Measurements from ENCODE around the gene DAP. TPM values are rescaled to one million over a fixed set of nuclear protein-coding genes. Genes with fewer than 3 reads are reported as not detected.
"Not testable (repeated sequence)": the region's sequence is repeated elsewhere in the genome, so short reads cannot be mapped to it uniquely, and the experiment has no call there.

DAP gene
- total and polyA plus RNA-seq, 4 donors = 27.2 to 80.8 (median 58.3) TPM

DNA sequence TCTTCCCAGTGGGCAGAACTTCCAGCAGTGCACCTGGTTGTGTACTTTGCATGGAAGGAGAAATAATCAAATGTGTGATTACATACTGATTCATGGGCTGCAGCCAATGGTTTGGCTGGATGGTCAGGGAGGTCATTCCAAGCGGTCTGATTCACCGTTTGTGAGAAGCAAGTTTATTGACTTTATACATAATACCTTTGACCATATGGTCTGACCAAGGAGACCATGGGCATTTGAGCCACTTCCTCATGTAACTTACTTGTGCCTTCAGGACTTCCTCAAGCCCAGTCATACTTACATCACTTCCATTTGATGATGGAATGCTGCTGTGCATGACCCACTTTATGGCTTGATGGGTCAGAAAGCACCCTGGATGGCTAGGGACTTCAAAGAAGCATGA is 41.1 kb downstream of the DAP start:
- no peak overlapping the region for H3K27ac ChIP-seq (ENCODE audit: low read depth, low read length)
- H3K4me3 ChIP-seq (ENCODE audit: low read depth, low read length) = no peak overlapping the region
- H3K9me3 ChIP-seq (ENCODE audit: control insufficient read depth, insufficient read depth, low read length) = no peaks in the 10 kb centered on the region
- no peak for DNase-seq (ENCODE audit: low read depth in 4 of 6, low spot score in 6 of 6)
- no peaks in the 10 kb centered on the region for H3K27me3 ChIP-seq (ENCODE audit: control insufficient read depth, insufficient read depth, low read length)
- peaks cover 3% of the 10 kb centered on the region for H3K4me1 ChIP-seq (ENCODE audit: control insufficient read depth, insufficient read depth, low read length)
- peaks cover 6% of the 10 kb centered on the region for H3K36me3 ChIP-seq (ENCODE audit: control insufficient read depth, insufficient read depth, low read length)
- WGBS (ENCODE audit: insufficient coverage) = no CpG with 5 or more reads among the region's 2 CpGs

GRCh38 chr5:10718617-10719016 is 42.4 kb downstream of the DAP start:
- not testable (repeated sequence) for H3K4me3 ChIP-seq (ENCODE audit: low read depth, low read length); H3K36me3 ChIP-seq (ENCODE audit: control insufficient read depth, insufficient read depth, low read length); H3K27me3 ChIP-seq (ENCODE audit: control insufficient read depth, insufficient read depth, low read length); H3K9me3 ChIP-seq (ENCODE audit: control insufficient read depth, insufficient read depth, low read length); H3K27ac ChIP-seq (ENCODE audit: low read depth, low read length); DNase-seq (ENCODE audit: low read depth in 4 of 6, low spot score in 6 of 6); H3K4me1 ChIP-seq (ENCODE audit: control insufficient read depth, insufficient read depth, low read length)
- 100% methylated on average over 1 of the region's 1 CpG for WGBS (ENCODE audit: insufficient coverage)

GRCh38 chr5:10716825-10717224 is 44.2 kb downstream of the DAP start:
- not testable (repeated sequence) for DNase-seq (ENCODE audit: low read depth in 4 of 6, low spot score in 6 of 6); H3K9me3 ChIP-seq (ENCODE audit: control insufficient read depth, insufficient read depth, low read length); H3K27me3 ChIP-seq (ENCODE audit: control insufficient read depth, insufficient read depth, low read length); H3K36me3 ChIP-seq (ENCODE audit: control insufficient read depth, insufficient read depth, low read length); H3K4me3 ChIP-seq (ENCODE audit: low read depth, low read length); H3K4me1 ChIP-seq (ENCODE audit: control insufficient read depth, insufficient read depth, low read length); H3K27ac ChIP-seq (ENCODE audit: low read depth, low read length)
- 100% methylated on average over 1 of the region's 3 CpGs for WGBS (ENCODE audit: insufficient coverage)

GRCh38 chr5:10715605-10716290 is 45.3 kb downstream of the DAP start:
- no peak for DNase-seq (ENCODE audit: low read depth in 4 of 6, low spot score in 6 of 6)
- Histone ChIP-seq H3K4me1 (ENCODE audit: control insufficient read depth, insufficient read depth, low read length) (peaks cover 3% of the 10 kb centered on the region), H3K9me3 (ENCODE audit: control insufficient read depth, insufficient read depth, low read length) (no peaks in the 10 kb centered on the region), H3K27me3 (ENCODE audit: control insufficient read depth, insufficient read depth, low read length) (no peaks in the 10 kb centered on the region), H3K27ac (ENCODE audit: low read depth, low read length) (no peak overlapping the region), H3K4me3 (ENCODE audit: low read depth, low read length) (no peak overlapping the region), H3K36me3 (ENCODE audit: control insufficient read depth, insufficient read depth, low read length) (peaks cover 6% of the 10 kb centered on the region)
- 64% methylated on average over 5 of the region's 9 CpGs for WGBS (ENCODE audit: insufficient coverage)

DNA sequence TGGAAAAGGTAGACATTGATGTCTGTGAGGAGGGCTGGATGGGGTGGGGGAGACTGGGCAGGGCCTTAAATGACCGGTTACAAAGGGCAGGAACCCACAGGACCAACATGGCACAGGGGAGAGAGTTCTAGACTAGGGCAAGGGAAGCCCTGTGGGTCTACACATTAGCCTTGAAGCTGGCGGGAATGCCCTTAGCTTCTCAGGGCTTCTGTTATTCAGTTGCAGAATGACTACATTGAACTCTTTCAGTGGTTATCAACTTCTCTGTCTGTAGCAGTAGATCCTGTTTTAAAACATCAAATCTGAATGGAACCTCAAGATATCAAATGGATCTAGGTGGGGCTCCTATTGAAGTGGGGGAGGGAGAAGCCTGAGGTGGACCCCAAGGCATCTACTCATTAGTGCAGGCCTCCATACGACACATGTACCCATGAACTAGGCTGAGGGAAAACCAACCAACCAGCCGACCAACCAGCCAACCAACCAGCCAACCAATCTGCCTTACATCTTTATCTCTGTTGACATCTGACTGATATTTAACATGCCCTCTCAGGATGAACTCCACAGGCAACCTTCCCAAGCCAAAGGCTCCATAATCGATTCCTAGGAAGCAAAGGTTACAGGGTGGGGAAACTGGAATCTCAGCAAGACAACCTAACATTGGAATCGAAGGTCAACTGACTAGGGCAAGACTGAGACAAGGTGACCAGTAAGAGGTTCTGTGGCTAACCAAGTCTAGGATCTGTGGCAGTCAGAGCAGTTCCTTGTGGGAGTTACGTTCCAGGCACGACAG is 48.3 kb downstream of the DAP start:
- WGBS (ENCODE audit: insufficient coverage) = 89% methylated on average over 6 of the region's 8 CpGs
- H3K27me3 ChIP-seq (ENCODE audit: control insufficient read depth, insufficient read depth, low read length) = no peaks in the 10 kb centered on the region
- H3K9me3 ChIP-seq (ENCODE audit: control insufficient read depth, insufficient read depth, low read length) = no peaks in the 10 kb centered on the region

GRCh38 chr5:10711562-10711961 is 49.5 kb downstream of the DAP start:
- no peak for DNase-seq (ENCODE audit: low read depth in 4 of 6, low spot score in 6 of 6)
- 97% methylated on average over 4 of the region's 6 CpGs for WGBS (ENCODE audit: insufficient coverage)

More for the DNA sequence above, 48.3 kb downstream of the DAP start:
- no peak for DNase-seq (ENCODE audit: low read depth in 4 of 6, low spot score in 6 of 6)
- H3K36me3 ChIP-seq (ENCODE audit: control insufficient read depth, insufficient read depth, low read length) = peaks cover 11% of the 10 kb centered on the region
- H3K27ac ChIP-seq (ENCODE audit: low read depth, low read length) = no peak overlapping the region
- peaks cover 11% of the 10 kb centered on the region for H3K4me1 ChIP-seq (ENCODE audit: control insufficient read depth, insufficient read depth, low read length)
- H3K4me3 ChIP-seq (ENCODE audit: low read depth, low read length) = no peak overlapping the region

DNA sequence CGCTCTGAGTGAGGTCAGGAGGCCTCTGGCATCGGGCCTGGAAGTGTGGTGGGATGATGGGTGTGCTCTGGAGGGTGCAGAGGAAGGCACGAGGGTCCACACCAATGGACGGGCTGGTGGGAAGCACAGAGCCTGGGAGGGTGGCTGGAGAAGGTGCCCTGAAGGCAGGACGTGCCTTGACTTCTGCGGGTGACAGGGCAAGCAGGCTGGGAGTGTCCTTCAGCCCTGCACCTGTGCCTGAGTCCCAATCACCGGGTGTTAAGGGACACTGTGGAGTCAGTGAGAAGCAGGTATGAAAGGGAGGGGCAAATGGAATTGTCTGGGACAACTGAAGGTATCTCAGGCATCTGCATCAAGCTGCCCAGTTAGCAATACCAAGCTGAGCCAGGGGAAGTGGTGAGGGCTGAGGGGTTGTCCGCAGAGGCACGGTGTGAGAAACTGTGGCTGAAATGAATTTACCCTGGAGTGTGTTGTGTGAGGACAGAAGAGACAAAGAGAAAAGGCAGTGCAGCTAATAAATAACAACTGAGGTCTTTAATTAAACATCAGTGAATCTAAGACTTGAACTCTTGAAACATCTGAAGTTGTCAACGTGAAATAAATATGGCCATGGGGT is 50.4 kb downstream of the DAP start:
- Histone ChIP-seq H3K4me3 (ENCODE audit: low read depth, low read length) (no peak overlapping the region), H3K9me3 (ENCODE audit: control insufficient read depth, insufficient read depth, low read length) (no peaks in the 10 kb centered on the region), H3K4me1 (ENCODE audit: control insufficient read depth, insufficient read depth, low read length) (peaks cover 11% of the 10 kb centered on the region), H3K27ac (ENCODE audit: low read depth, low read length) (no peak overlapping the region), H3K27me3 (ENCODE audit: control insufficient read depth, insufficient read depth, low read length) (no peaks in the 10 kb centered on the region), H3K36me3 (ENCODE audit: control insufficient read depth, insufficient read depth, low read length) (peaks cover 11% of the 10 kb centered on the region)
- DNase-seq (ENCODE audit: low read depth in 4 of 6, low spot score in 6 of 6) = no peak
- 85% methylated on average over 9 of the region's 10 CpGs for WGBS (ENCODE audit: insufficient coverage)

More at GRCh38 chr5:10711562-10711961, 49.5 kb downstream of the DAP start:
- Histone ChIP-seq H3K4me3 (ENCODE audit: low read depth, low read length) (no peak overlapping the region), H3K27ac (ENCODE audit: low read depth, low read length) (no peak overlapping the region), H3K4me1 (ENCODE audit: control insufficient read depth, insufficient read depth, low read length) (peaks cover 11% of the 10 kb centered on the region), H3K36me3 (ENCODE audit: control insufficient read depth, insufficient read depth, low read length) (peaks cover 11% of the 10 kb centered on the region), H3K9me3 (ENCODE audit: control insufficient read depth, insufficient read depth, low read length) (no peaks in the 10 kb centered on the region), H3K27me3 (ENCODE audit: control insufficient read depth, insufficient read depth, low read length) (no peaks in the 10 kb centered on the region)

DNA sequence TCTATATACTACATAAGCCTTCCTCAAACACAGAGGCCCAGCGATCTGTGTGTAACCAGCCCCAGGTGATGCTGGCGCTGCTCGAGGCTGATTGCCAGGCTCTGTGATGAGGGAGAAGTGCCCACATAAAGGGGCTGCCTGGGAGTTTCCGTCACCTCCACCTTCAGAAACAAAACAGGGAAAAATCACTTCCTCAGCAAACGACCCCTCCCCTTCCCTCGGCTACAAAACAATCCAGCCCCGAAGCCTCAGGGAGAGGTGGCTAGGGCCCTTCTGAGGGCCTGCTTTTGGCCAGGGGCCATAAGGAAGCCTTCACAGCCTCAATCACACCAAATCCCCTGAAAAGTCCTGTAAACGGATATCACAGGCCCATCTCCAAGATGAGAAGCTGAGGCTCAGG is 51.1 kb downstream of the DAP start:
- Histone ChIP-seq H3K4me1 (ENCODE audit: control insufficient read depth, insufficient read depth, low read length) (peaks cover 11% of the 10 kb centered on the region), H3K36me3 (ENCODE audit: control insufficient read depth, insufficient read depth, low read length) (peaks cover 9% of the 10 kb centered on the region), H3K4me3 (ENCODE audit: low read depth, low read length) (no peak overlapping the region), H3K27ac (ENCODE audit: low read depth, low read length) (no peak overlapping the region), H3K27me3 (ENCODE audit: control insufficient read depth, insufficient read depth, low read length) (no peaks in the 10 kb centered on the region), H3K9me3 (ENCODE audit: control insufficient read depth, insufficient read depth, low read length) (no peaks in the 10 kb centered on the region)
- no peak for DNase-seq (ENCODE audit: low read depth in 4 of 6, low spot score in 6 of 6)
- 77% methylated on average over 7 of the region's 8 CpGs for WGBS (ENCODE audit: insufficient coverage)

DNA sequence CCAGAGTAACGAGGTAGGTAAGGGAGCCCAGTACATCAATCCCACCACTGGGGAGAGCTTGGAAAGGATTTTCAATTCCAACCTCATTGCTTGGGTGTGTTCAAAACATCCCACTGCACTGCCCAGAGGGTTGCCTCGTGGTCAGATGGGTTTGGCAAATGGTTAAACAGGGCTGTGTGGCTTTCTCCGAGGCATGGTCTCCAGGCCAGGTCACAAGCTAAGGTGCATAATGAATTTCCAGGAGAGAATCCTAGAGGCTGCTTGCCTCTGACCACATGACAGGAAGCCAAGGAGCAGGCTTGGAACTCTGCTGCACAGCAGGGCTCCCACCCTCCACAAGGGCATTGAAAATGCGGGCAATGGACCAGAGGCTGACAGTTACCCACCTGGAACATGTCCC is 51.6 kb downstream of the DAP start:
- H3K4me3 ChIP-seq (ENCODE audit: low read depth, low read length) = no peak overlapping the region
- H3K4me1 ChIP-seq (ENCODE audit: control insufficient read depth, insufficient read depth, low read length) = peaks cover 11% of the 10 kb centered on the region
- peaks cover 9% of the 10 kb centered on the region for H3K36me3 ChIP-seq (ENCODE audit: control insufficient read depth, insufficient read depth, low read length)
- no peak overlapping the region for H3K27ac ChIP-seq (ENCODE audit: low read depth, low read length)
- DNase-seq (ENCODE audit: low read depth in 4 of 6, low spot score in 6 of 6) = no peak
- no peaks in the 10 kb centered on the region for H3K27me3 ChIP-seq (ENCODE audit: control insufficient read depth, insufficient read depth, low read length)
- H3K9me3 ChIP-seq (ENCODE audit: control insufficient read depth, insufficient read depth, low read length) = no peaks in the 10 kb centered on the region
- 95% methylated on average over 3 of the region's 4 CpGs for WGBS (ENCODE audit: insufficient coverage)
